GM18519 (cell line): Measurements from ENCODE around the gene ZNF681.
"Not testable (repeated sequence)": the region's sequence is repeated elsewhere in the genome, so short reads cannot be mapped to it uniquely, and the experiment has no call there.

Experiments
- ATAC-seq: cut with Tn5 transposase; IDR thresholded peaks from one replicate; pipeline ENCODE4 v1.9.1; 2021; ENCODE audit warnings: mild to moderate bottlenecking, moderate library complexity; ENCODE audit not compliant: unreplicated experiment, low FRiP score

The ZNF681 gene

DNA sequence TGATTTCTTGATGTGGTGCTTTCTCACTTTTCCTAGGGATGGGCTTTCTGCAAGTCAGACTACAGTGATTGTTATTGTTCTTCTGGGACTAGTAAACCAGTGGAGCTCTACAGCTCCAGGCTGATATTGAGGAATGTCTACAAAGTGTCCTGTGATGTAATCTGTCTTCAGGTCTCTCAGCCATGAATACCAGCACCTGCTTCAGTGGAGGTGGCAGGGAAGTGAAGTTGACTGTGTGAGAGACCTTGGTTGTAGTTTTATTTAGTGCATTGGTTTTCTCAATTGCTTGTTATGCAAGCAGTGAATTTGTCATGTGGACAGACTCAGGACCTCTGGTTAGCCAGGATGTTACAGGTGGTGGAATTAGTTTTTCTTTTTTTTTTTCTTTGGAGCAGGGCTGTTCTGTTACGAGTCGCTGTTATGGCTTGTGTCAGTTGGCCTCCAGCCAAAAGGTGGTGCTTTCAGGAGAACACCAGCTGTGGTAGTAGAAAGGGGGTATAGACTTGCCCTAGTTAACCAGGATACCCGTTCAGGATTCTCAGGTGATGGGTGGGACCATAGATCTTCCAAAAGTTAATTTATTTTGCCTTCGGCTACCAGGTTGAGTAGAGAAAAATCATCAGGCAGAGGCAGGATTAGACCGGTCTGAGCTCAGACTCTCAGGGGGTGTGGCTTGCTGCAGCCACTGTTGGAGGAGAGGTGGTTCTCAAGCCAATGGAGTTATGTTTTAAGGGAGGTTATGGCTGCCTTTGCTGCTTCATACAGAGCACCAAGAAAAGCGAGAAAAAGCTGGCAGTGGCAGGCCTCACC lies 59.8 kb downstream of the ZNF681 start:
- no peak for ATAC-seq

DNA sequence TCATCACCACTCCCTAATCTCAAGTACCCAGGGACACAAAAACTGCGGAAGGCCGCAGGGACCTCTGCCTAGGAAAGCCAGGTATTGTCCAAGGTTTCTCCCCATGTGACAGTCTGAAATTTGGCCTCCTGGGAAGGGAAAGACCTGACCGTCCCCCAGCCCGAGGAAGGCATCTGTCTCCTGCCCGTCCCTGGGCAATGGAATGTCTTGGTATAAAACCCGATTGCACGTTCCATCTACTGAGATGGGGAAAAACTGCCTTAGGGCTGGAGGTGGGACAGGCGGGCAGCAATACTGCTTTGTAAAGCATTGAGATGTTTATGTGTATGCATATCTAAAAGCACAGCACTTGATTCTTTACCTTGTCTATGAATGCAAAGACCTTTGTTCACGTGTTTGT lies 65.8 kb downstream of the ZNF681 start:
- ATAC-seq = not testable (repeated sequence)
